G401 (cell line): Measurements from ENCODE around the gene OR4D9. TPM values are rescaled to one million over a fixed set of nuclear protein-coding genes. Genes with fewer than 3 reads are reported as not detected.

Source experiments
- total RNA-seq: library from RNA; depleted of rRNA; stranded (reverse); fragments of >200 nt; shearing (Covaris generic); gene quantifications from 2 replicates; pipeline ENCODE4 v1.2.3, GENCODE V29; 2014; rRNA removed

Gene OR4D9
- total RNA-seq, 1 experiment from 2014 or later, result not detected

Other genes starting within 250 kb of the OR4D9 start
- not detected in 2 replicates for gene OR5AN1, start 152.6 kb upstream of the OR4D9 start, total RNA-seq
- not detected in 2 replicates for gene OR5A2, start 85.1 kb upstream of the OR4D9 start, total RNA-seq
- not detected in 2 replicates for gene OR5A1, start 75.1 kb upstream of the OR4D9 start, total RNA-seq
- gene OR4D6, start 54.6 kb upstream of the OR4D9 start, total RNA-seq, result not detected in 2 replicates
- not detected in 2 replicates for gene OR4D10, start 38.2 kb upstream of the OR4D9 start, total RNA-seq
- gene OR4D11, start 8.0 kb upstream of the OR4D9 start, total RNA-seq, result not detected in 2 replicates
- gene OSBP, start 104.2 kb downstream of the OR4D9 start, total RNA-seq, result 66.3 and 74.1 TPM in 2 replicates
- gene PATL1, start 157.5 kb downstream of the OR4D9 start, total RNA-seq, result 11.7 and 23.1 TPM in 2 replicates
- gene OR10V1, start 202.3 kb downstream of the OR4D9 start, total RNA-seq, result not detected in 2 replicates
- 94.1 and 99.1 TPM in 2 replicates for gene STX3, start 243.8 kb downstream of the OR4D9 start, total RNA-seq